Stimulated activated naive CD8-positive, alpha-beta T cell treated with anti-CD3 and anti-CD28 coated beads, Interleukin-15, amount 100 ng/mL, for 72 hours (primary cell): ENCODE results near the gene DIAPH2.

ENCODE experiments used
- ATAC-seq: fragments of 150-1000 bp; cut with Tn5 transposase; 2 replicates; pipeline ENCODE4 v1.10.0; 2021; ENCODE audit warnings: mild to moderate bottlenecking, moderate library complexity
- DNase-seq, 2 donors: peaks; one replicate each; pipeline ENCODE4 v3.0.0; 2021 to 2022
- H3K27ac Mint-ChIP-seq, 2 donors: one replicate each; pipeline ENCODE4 v1.8.0; 2022; ENCODE audit warnings: mild to moderate bottlenecking in 2 of 2, mixed read lengths in 2 of 2, moderate library complexity in 2 of 2
- H3K27me3 Mint-ChIP-seq: one replicate; pipeline ENCODE4 v1.8.0; 2022; ENCODE audit warnings: mixed read lengths
- H3K4me1 Mint-ChIP-seq: one replicate; pipeline ENCODE4 v1.8.0; 2022; ENCODE audit warnings: mild to moderate bottlenecking, mixed read lengths
- H3K4me3 Mint-ChIP-seq, 2 donors: one replicate each; pipeline ENCODE4 v1.8.0; 2022; ENCODE audit warnings: mild to moderate bottlenecking in 2 of 2, mixed read lengths in 2 of 2, moderate library complexity in 1 of 2
- H3K9me3 Mint-ChIP-seq, 2 donors: one replicate each; pipeline ENCODE4 v1.8.0; 2022; ENCODE audit warnings: mixed read lengths in 2 of 2

Gene DIAPH2

GRCh38 chrX:97471071-97471470 lies 786.4 kb downstream of the DIAPH2 start:
- H3K4me3 Mint-ChIP-seq = no peak overlapping the region
- no peak overlapping the region for H3K27ac Mint-ChIP-seq
- DNase-seq (peak in 1 of 2 donors; percentile 0), ATAC-seq (peak; percentile 62)
- no peaks in the 10 kb centered on the region for H3K9me3 Mint-ChIP-seq
- H3K4me1 Mint-ChIP-seq = peaks cover 6% of the 10 kb centered on the region
- no peaks in the 10 kb centered on the region for H3K27me3 Mint-ChIP-seq

DNA sequence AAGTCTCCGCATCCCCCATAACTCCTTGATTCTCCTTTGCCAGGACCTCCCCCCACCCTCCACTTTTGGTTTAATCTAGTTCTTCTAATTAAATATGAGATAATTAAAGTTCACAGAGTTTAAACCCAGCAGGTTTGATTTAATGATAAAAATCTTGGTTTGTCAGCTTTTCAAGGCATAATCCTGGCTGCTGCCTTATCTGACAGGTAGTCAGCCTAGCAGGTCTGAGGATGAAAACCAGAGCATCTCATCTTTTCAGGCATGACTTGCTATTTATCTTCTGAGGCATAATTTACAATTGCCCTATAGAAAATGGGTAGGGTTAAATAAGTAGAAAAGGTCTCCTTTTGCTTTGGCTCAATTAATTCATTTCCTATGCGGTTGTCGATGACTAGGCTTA lies 790.3 kb downstream of the DIAPH2 start:
- H3K4me3 Mint-ChIP-seq = no peak overlapping the region
- H3K27me3 Mint-ChIP-seq = no peaks in the 10 kb centered on the region
- ATAC-seq (no peak), DNase-seq (no peak)
- no peaks in the 10 kb centered on the region for H3K9me3 Mint-ChIP-seq
- H3K27ac Mint-ChIP-seq = no peak overlapping the region
- H3K4me1 Mint-ChIP-seq = peaks cover 6% of the 10 kb centered on the region

DNA sequence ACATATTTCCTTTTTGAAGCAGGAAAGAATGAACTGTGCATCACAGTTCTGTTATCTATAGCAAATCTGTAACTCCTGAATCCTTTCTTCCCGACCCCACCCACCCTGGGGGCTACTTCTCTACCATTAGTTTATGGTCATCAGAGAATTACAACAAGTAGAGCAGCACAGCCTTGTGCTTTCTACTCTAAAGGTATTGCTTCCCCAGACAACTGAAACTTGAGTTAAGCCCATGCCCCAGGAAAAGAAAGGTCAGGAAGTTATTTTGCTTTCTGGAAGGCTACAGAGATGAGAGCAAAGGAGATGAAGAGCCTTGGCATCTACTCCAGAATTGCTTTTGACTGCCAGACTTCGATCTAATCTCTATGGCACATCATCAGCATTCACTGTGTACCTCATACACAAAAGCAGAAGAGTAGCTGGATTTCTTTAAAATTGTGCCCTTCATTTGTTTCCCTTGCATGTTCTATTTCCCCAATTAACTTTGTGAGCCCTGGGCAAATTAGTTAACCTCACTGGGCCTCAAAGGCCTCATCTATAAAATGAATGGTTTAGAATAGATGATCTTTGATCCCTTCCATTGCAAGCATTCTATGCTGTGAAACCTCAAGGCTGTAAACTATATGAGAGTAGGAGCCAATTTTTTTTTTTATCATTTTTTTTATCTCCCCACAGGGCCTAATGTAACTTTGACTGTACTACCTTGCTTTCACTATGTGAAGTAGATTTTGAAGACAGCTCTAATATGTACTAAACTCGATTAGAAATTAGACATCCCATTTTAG lies 794.7 kb downstream of the DIAPH2 start:
- H3K4me3 Mint-ChIP-seq = no peak overlapping the region
- H3K4me1 Mint-ChIP-seq = no peaks in the 10 kb centered on the region
- H3K27me3 Mint-ChIP-seq = no peaks in the 10 kb centered on the region
- H3K9me3 Mint-ChIP-seq = no peaks in the 10 kb centered on the region
- no peak for ATAC-seq
- DNase-seq = no peak
- H3K27ac Mint-ChIP-seq = no peak overlapping the region

GRCh38 chrX:97481228-97481627 lies 796.6 kb downstream of the DIAPH2 start:
- no peak for ATAC-seq
- H3K4me1 Mint-ChIP-seq = no peaks in the 10 kb centered on the region
- no peak for DNase-seq
- no peak overlapping the region for H3K27ac Mint-ChIP-seq
- H3K27me3 Mint-ChIP-seq = no peaks in the 10 kb centered on the region
- H3K4me3 Mint-ChIP-seq = no peak overlapping the region
- no peaks in the 10 kb centered on the region for H3K9me3 Mint-ChIP-seq

DNA sequence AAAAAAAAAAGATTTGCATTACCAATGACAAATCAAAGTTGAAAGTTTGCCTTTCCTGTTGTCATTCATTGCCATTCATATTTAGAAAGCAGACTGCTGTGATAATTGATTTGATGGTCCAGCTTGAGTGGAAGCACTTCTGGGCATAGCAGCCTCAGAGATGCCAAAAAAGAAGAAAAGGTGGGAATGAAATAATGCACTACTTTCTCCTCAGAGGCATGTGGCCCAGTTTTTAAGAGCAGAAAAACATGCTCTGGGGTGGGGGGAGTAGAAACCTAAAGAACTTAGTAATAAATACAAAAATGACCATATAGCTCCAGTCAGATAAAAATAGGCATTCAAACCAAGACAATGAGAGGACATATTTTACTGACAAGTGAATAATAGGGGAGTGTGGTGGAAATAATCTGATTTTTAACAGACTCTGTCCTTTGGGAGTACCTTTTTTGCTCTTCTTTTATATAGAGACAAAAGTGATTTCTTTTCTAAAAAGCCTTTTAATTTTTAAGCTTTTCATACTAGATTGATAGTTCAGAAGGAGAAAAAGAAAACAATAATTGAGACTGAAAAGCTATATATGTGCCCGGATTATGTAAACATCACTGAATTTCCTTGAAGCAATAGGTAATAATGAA lies 798.1 kb downstream of the DIAPH2 start:
- DNase-seq (no peak), ATAC-seq (no peak)
- Mint-ChIP-seq H3K27me3 (no peaks in the 10 kb centered on the region), H3K4me3 (no peak overlapping the region), H3K27ac (no peak overlapping the region), H3K4me1 (no peaks in the 10 kb centered on the region), H3K9me3 (no peaks in the 10 kb centered on the region)

DNA sequence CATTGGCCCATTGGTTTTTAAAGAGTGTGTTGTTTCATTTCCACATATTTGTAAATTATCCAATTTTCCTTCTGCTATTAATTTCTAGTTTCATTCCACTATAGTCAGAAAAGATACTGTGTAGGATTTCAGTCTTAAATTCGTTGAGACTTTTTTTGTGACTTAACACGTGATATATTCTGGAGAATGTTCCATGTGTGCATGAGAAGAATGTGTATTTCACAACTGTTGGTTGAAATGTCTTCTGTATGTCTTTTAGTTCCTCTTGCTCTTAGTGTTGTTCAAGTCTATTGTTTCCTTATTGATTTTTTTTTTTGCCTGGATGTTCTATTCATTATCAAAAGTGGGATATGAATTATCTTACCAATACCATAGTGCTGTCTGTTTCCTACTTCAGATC lies 806.0 kb downstream of the DIAPH2 start:
- peaks cover 9% of the 10 kb centered on the region for H3K4me1 Mint-ChIP-seq
- peaks cover 0 to 4% of the 10 kb centered on the region in 2 donors for H3K9me3 Mint-ChIP-seq
- no peak for DNase-seq
- ATAC-seq = no peak
- no peaks in the 10 kb centered on the region for H3K27me3 Mint-ChIP-seq
- no peak overlapping the region for H3K4me3 Mint-ChIP-seq
- H3K27ac Mint-ChIP-seq = no peak overlapping the region

DNA sequence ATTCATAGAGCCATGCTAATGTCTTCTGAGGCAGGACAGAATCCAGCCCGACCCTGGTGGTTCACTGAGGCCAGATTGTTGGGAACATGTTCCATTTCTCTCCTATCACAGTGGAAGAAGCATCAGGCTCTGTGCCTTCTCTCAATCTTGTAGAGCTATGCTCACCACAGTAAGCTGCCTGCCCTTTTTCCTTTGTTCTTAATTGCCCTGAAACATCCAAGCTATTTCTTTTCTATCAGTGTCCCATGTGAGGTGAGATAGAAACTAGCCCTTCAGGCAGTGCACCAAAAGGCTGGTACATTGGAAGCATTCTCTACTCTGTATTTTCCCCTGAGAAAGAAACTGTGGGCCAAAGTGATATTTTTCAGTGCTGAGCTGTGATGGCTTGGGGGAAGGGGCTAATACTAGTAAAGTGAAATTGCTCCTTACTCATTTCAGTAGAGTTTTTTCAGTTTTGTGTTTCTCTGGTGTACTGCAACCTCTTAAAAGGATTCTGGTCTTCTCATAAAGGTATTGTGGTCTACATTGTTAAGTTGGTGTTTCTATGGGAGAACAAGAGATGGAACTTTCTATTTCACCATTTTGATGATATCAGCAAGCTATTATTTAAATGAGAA lies 810.2 kb downstream of the DIAPH2 start:
- H3K4me3 Mint-ChIP-seq = no peak overlapping the region
- ATAC-seq = peak; percentile 98
- H3K27ac Mint-ChIP-seq = no peak overlapping the region
- peak; percentile 12 to 19 for DNase-seq
- H3K4me1 Mint-ChIP-seq = peaks cover 9% of the 10 kb centered on the region
- no peaks in the 10 kb centered on the region for H3K27me3 Mint-ChIP-seq
- peaks cover 0 to 4% of the 10 kb centered on the region in 2 donors for H3K9me3 Mint-ChIP-seq

DNA sequence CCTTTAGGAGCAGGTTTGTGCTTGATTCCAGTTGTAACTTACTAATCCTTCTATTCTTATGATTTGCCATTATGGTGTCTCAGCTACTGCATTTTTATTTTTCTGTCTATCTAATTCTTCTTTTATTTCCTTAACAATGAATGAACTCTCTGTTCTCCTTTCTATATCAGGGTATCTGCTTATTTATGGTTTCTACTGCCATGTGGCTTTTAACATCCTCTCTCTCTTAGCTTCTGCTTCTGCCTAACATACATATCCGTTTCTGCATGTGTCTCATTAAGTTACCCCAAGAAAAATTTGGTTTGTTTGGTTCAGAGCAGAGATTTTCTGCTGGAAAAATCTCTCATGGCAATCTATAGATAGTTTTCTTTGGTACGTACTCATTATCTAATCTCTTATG lies 813.5 kb downstream of the DIAPH2 start:
- Mint-ChIP-seq H3K4me3 (no peak overlapping the region), H3K27ac (no peak overlapping the region), H3K27me3 (no peaks in the 10 kb centered on the region), H3K4me1 (peaks cover 9% of the 10 kb centered on the region), H3K9me3 (no peaks in the 10 kb centered on the region)
- DNase-seq = no peak
- no peak for ATAC-seq

- Mint-ChIP-seq H3K27ac (no peak overlapping the region), H3K27me3 (no peaks in the 10 kb centered on the region), H3K9me3 (no peaks in the 10 kb centered on the region), H3K4me3 (no peak overlapping the region), H3K4me1 (no peaks in the 10 kb centered on the region)
- ATAC-seq (no peak), DNase-seq (no peak)
Observed at GRCh38 chrX:97504431-97504830, 819.8 kb downstream of the DIAPH2 start.

DNA sequence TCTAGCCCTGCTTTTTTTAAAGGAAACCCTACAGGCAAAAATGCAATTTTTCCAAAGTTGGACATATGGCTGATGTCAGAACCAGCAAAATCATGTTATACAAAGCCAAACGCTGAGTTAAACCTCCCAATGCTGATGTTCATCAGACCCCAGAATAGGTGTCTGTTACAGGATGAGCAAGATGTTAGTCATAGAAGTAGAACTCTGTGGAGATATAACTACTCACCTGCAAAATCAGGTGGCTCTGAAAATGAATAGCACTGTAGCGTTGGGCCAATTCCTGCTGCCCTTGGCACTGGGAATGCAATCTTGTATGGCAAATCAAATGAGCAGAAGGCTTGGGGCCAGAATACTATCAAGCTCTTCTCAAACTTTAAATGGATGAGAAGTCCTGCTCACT lies 833.1 kb downstream of the DIAPH2 start:
- Mint-ChIP-seq H3K9me3 (peaks cover 0 to 5% of the 10 kb centered on the region in 2 donors), H3K27me3 (no peaks in the 10 kb centered on the region), H3K4me1 (no peaks in the 10 kb centered on the region), H3K4me3 (no peak overlapping the region), H3K27ac (no peak overlapping the region)
- no peak for DNase-seq
- ATAC-seq = no peak

DNA sequence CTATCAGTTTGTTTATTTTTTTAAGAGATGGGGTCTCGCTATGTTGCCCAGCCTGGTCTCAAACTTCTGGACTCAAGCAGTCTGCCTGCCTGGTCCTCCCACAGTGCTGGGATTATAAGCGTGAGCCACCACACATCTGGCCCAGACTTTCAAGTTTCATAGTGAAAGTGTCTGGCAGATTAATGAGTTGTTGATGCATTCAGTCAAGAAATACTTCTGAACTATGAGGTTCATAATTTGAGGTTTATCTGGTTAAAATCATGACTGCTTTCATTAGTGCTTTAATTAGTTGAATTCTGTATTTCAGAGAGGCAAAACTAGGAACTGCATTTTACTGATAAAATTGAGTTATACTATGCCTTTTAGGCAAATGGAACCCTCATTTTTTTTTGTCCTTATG lies 837.7 kb downstream of the DIAPH2 start:
- Mint-ChIP-seq H3K27me3 (no peaks in the 10 kb centered on the region), H3K27ac (no peak overlapping the region), H3K4me1 (no peaks in the 10 kb centered on the region), H3K4me3 (no peak overlapping the region), H3K9me3 (peaks cover 0 to 6% of the 10 kb centered on the region in 2 donors)
- DNase-seq (no peak), ATAC-seq (no peak)

DNA sequence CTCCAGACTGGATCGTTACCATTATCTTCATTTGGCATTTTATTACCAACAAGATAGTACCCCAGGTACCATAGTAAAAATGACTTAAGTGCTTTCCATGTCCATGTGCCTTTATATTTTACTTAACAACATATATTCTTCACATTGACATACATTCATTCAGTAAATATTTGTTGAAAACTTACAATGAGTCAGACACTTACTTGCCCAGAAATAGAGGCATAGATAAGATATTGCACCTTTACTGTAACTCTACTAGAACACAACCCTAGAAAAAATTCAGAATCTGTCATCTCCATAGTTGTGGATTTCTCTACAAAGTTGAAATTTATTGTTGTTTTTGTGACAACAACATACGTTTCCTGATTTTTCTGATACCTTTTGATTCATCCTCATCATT lies 839.7 kb downstream of the DIAPH2 start:
- H3K9me3 Mint-ChIP-seq = peaks cover 15 to 18% of the 10 kb centered on the region in 2 donors
- H3K27me3 Mint-ChIP-seq = no peaks in the 10 kb centered on the region
- DNase-seq (no peak), ATAC-seq (no peak)
- H3K4me3 Mint-ChIP-seq = no peak overlapping the region
- H3K4me1 Mint-ChIP-seq = no peaks in the 10 kb centered on the region
- H3K27ac Mint-ChIP-seq = no peak overlapping the region

DNA sequence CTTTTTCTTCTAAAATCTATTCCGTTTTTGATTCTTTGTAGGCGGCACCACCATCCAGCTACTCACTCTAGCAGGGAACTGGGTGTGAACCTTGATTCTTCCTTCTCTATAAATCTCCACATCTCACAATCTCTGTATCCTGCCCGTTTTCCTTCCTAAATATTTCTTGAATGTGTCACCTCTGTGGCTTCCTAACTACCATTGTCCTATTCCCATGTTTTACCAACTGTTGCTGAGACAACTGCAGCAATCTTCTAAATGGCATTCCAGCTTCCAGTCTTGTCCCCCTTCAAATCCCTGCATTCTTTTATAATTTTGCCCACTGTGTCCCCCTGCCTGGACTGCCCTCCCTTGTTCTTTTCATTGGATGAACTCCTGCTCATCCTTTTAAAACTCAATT lies 840.4 kb downstream of the DIAPH2 start:
- ATAC-seq = no peak

GRCh38 chrX:97525981-97526380 lies 841.3 kb downstream of the DIAPH2 start:
- H3K4me3 Mint-ChIP-seq = no peak overlapping the region
- H3K27me3 Mint-ChIP-seq = no peaks in the 10 kb centered on the region
- DNase-seq (no peak), ATAC-seq (no peak)
- H3K27ac Mint-ChIP-seq = no peak overlapping the region
- H3K9me3 Mint-ChIP-seq = peaks cover 26 to 30% of the 10 kb centered on the region in 2 donors
- H3K4me1 Mint-ChIP-seq = no peaks in the 10 kb centered on the region

More for the DNA sequence above, 840.4 kb downstream of the DIAPH2 start:
- no peak for DNase-seq
- Mint-ChIP-seq H3K4me3 (no peak overlapping the region), H3K9me3 (peaks cover 20 to 24% of the 10 kb centered on the region in 2 donors), H3K27ac (no peak overlapping the region), H3K27me3 (no peaks in the 10 kb centered on the region), H3K4me1 (no peaks in the 10 kb centered on the region)

GRCh38 chrX:97527725-97528124 lies 843.1 kb downstream of the DIAPH2 start:
- no peak overlapping the region for H3K4me3 Mint-ChIP-seq
- no peak for DNase-seq
- no peak for ATAC-seq
- peaks cover 28 to 31% of the 10 kb centered on the region in 2 donors for H3K9me3 Mint-ChIP-seq
- H3K4me1 Mint-ChIP-seq = no peaks in the 10 kb centered on the region
- no peak overlapping the region for H3K27ac Mint-ChIP-seq
- no peaks in the 10 kb centered on the region for H3K27me3 Mint-ChIP-seq

- DNase-seq = no peak
- ATAC-seq = no peak
Observed at GRCh38 chrX:97529536-97530200, 845.0 kb downstream of the DIAPH2 start.

More at GRCh38 chrX:97529536-97530200, 845.0 kb downstream of the DIAPH2 start:
- H3K27me3 Mint-ChIP-seq = no peaks in the 10 kb centered on the region
- peak overlapping the region in 1 of 2 donors; percentile 15 for H3K27ac Mint-ChIP-seq
- H3K9me3 Mint-ChIP-seq = peaks cover 28 to 31% of the 10 kb centered on the region in 2 donors
- H3K4me3 Mint-ChIP-seq = no peak overlapping the region
- H3K4me1 Mint-ChIP-seq = no peaks in the 10 kb centered on the region
